Fibroblast of skin of abdomen (primary cell): ENCODE data around the gene NDUFB8.
A peak's percentile ranks its signal among the peaks of the same experiment; 100 is the strongest.

Experiments used
- DNase-seq: peaks from one replicate; pipeline ENCODE4 v3.0.0-alpha.2; 2013

The NDUFB8 gene

GRCh38 chr10:100506596-100507356 lies 22.9 kb downstream of the NDUFB8 start:
- peak; percentile 77 for DNase-seq

- no peak for DNase-seq
Measured at GRCh38 chr10:100505164-100505563, 24.5 kb downstream of the NDUFB8 start.

GRCh38 chr10:100504096-100504495 lies 25.6 kb downstream of the NDUFB8 start:
- peak; percentile 84 for DNase-seq

GRCh38 chr10:100502926-100503494 lies 26.7 kb downstream of the NDUFB8 start:
- DNase-seq: peak; percentile 29

- no peak for DNase-seq
Measured at GRCh38 chr10:100501423-100501822, 28.2 kb downstream of the NDUFB8 start.

GRCh38 chr10:100498059-100498458 lies 31.6 kb downstream of the NDUFB8 start:
- no peak for DNase-seq

- DNase-seq: no peak
Measured at GRCh38 chr10:100496567-100496966, 33.1 kb downstream of the NDUFB8 start.

- DNase-seq: no peak
Measured at GRCh38 chr10:100490531-100490930, 39.1 kb downstream of the NDUFB8 start.

GRCh38 chr10:100489396-100489795 lies 40.3 kb downstream of the NDUFB8 start:
- DNase-seq: no peak

- DNase-seq: no peak
Measured at GRCh38 chr10:100487529-100487928, 42.1 kb downstream of the NDUFB8 start.

GRCh38 chr10:100485801-100486495 lies 43.7 kb downstream of the NDUFB8 start:
- no peak for DNase-seq

- DNase-seq: no peak
Measured at GRCh38 chr10:100485366-100485765, 44.3 kb downstream of the NDUFB8 start.

GRCh38 chr10:100483876-100484666 lies 45.6 kb downstream of the NDUFB8 start:
- DNase-seq: no peak

GRCh38 chr10:100482834-100483185 lies 46.9 kb downstream of the NDUFB8 start:
- DNase-seq: no peak

- peak; percentile 57 for DNase-seq
Measured at GRCh38 chr10:100482181-100482833, 47.4 kb downstream of the NDUFB8 start.

GRCh38 chr10:100481462-100482081 lies 48.1 kb downstream of the NDUFB8 start:
- DNase-seq: peak; percentile 75

GRCh38 chr10:100480002-100480401 lies 49.7 kb downstream of the NDUFB8 start:
- DNase-seq: no peak

- no peak for DNase-seq
Measured at GRCh38 chr10:100479037-100479436, 50.6 kb downstream of the NDUFB8 start.

GRCh38 chr10:100477970-100478369 lies 51.7 kb downstream of the NDUFB8 start:
- DNase-seq: no peak
